HG03439 (cell line): Measurements from ENCODE around the gene KCTD2.

Experiments
- ATAC-seq: cut with Tn5 transposase; IDR thresholded peaks from one replicate; pipeline ENCODE4 v1.9.1; 2021; ENCODE audit warnings: mild to moderate bottlenecking, moderate library complexity; ENCODE audit not compliant: unreplicated experiment

The KCTD2 gene

GRCh38 chr17:75094871-75095399, 47.9 kb downstream of the KCTD2 start:
- ATAC-seq = no peak

- no peak for ATAC-seq
Observed at GRCh38 chr17:75096082-75096625, 49.1 kb downstream of the KCTD2 start.

- no peak for ATAC-seq
Observed at GRCh38 chr17:75097865-75098264, 50.8 kb downstream of the KCTD2 start.

GRCh38 chr17:75098861-75099260, 51.8 kb downstream of the KCTD2 start:
- ATAC-seq = no peak

- ATAC-seq = no peak
Observed at GRCh38 chr17:75099881-75100595, 53.0 kb downstream of the KCTD2 start.

- no peak for ATAC-seq
Observed at GRCh38 chr17:75102385-75102821, 55.4 kb downstream of the KCTD2 start.

GRCh38 chr17:75103601-75104554, 56.9 kb downstream of the KCTD2 start:
- ATAC-seq = no peak

GRCh38 chr17:75105126-75106080, 58.4 kb downstream of the KCTD2 start:
- ATAC-seq = no peak

GRCh38 chr17:75108193-75108592, 61.2 kb downstream of the KCTD2 start:
- no peak for ATAC-seq

GRCh38 chr17:75109046-75109406, 62.0 kb downstream of the KCTD2 start:
- ATAC-seq = no peak

- peak; percentile 52 for ATAC-seq
Observed at GRCh38 chr17:75109407-75110233, 62.6 kb downstream of the KCTD2 start, which contains the start of gene ARMC7. TSS of gene ARMC7 (plus strand) at chr17:75109969. CDS start at chr17:75110289, 320 bp downstream.

GRCh38 chr17:75110234-75110937, 63.4 kb downstream of the KCTD2 start:
- no peak for ATAC-seq

- no peak for ATAC-seq
Observed at GRCh38 chr17:75111777-75112335, 64.8 kb downstream of the KCTD2 start.

- peak; percentile 51 for ATAC-seq
Observed at GRCh38 chr17:75113798-75114551, 67.0 kb downstream of the KCTD2 start.

GRCh38 chr17:75114552-75115314, 67.7 kb downstream of the KCTD2 start:
- no peak for ATAC-seq
